Right lobe of liver (tissue), 4 donors: Measurements from ENCODE around the gene RHBG.

ENCODE experiments used
- POLR2A ChIP-seq: fragments of 450-650 bp; IDR thresholded peaks from one replicate; pipeline ENCODE4 v1.6.1; 2017; ENCODE audit warnings: antibody characterized with exemption, mild to moderate bottlenecking
- TF ChIP-seq, protein P1 (sequence below), 4 donors: fragments of 200-600 bp in 3 of 4; fragments of 450-650 bp in 1 of 4; IDR thresholded peaks; one replicate each; pipeline versions ENCODE4 v1.5.1 to v1.8.0; 2016 to 2022; ENCODE audit warnings: antibody characterized with exemption in 4 of 4, mild to moderate bottlenecking in 2 of 4
- donor health status: DM: no; HTN: no; CAD: no.
- donor health status: DM: no; HTN: no; CAD: no.
- donor health status: DM: no; HTN: yes; CAD: no.

DNA sequence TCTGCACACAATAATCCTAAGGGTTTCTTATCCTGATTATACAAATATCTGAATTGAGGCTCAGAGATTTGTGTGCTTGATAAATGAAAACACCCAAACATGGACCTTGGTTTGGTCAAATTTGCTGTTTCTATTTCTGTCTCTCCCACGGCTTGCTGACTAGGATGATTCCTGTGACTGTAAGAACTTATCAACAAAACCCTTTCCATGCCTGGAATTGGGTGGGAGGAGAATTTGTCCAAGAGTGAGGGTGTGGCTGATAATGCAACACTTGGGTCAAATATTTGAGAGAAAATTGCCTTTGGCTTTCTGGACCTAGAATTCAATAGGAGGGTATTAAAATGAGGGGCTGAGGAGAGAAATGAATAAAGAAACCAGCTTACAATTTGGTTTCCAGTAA is 48.0 kb downstream of the RHBG start:
- TF ChIP-seq, protein P1, sequence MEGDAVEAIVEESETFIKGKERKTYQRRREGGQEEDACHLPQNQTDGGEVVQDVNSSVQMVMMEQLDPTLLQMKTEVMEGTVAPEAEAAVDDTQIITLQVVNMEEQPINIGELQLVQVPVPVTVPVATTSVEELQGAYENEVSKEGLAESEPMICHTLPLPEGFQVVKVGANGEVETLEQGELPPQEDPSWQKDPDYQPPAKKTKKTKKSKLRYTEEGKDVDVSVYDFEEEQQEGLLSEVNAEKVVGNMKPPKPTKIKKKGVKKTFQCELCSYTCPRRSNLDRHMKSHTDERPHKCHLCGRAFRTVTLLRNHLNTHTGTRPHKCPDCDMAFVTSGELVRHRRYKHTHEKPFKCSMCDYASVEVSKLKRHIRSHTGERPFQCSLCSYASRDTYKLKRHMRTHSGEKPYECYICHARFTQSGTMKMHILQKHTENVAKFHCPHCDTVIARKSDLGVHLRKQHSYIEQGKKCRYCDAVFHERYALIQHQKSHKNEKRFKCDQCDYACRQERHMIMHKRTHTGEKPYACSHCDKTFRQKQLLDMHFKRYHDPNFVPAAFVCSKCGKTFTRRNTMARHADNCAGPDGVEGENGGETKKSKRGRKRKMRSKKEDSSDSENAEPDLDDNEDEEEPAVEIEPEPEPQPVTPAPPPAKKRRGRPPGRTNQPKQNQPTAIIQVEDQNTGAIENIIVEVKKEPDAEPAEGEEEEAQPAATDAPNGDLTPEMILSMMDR (IDR thresholded peaks at IDR 0.05): no peak
- no peak for TF ChIP-seq POLR2A
